Skeletal muscle cell (primary cell): ENCODE results near the gene SPTBN4.
"Not testable (repeated sequence)": the region's sequence is repeated elsewhere in the genome, so short reads cannot be mapped to it uniquely, and the experiment has no call there.

Source experiments
- DNase-seq: peaks from one replicate; pipeline ENCODE4 v3.0.0-alpha.2; 2010; ENCODE audit warnings: low read depth
- H3K4me3 ChIP-seq: 2 replicates; pipeline ENCODE4 v1.5.1; 2011; ENCODE audit warnings: low read depth, mild to moderate bottlenecking, control low read depth, low read length, moderate library complexity

The SPTBN4 gene

GRCh38 chr19:40466985-40467734, at the start of gene SPTBN4:
SPTBN4 (plus strand) TSS chr19:40467001; CDS start chr19:40472622, 5,621 bp downstream.
- DNase-seq: no peak
- H3K4me3 ChIP-seq: peak within 1 kb of the TSS; percentile 69

- H3K4me3 ChIP-seq: no peak overlapping the region
- DNase-seq: no peak
These were observed 49.2 kb upstream of the SPTBN4 start for GRCh38 chr19:40417643-40417981.

GRCh38 chr19:40418040-40418439, 48.8 kb upstream of the SPTBN4 start:
- H3K4me3 ChIP-seq: no peak overlapping the region
- no peak for DNase-seq

- DNase-seq: no peak
- H3K4me3 ChIP-seq: no peak overlapping the region
These were observed 47.7 kb upstream of the SPTBN4 start for GRCh38 chr19:40419066-40419612.

GRCh38 chr19:40419780-40420179, 47.0 kb upstream of the SPTBN4 start:
- DNase-seq: no peak
- no peak overlapping the region for H3K4me3 ChIP-seq

GRCh38 chr19:40420451-40420765, 46.4 kb upstream of the SPTBN4 start:
- no peak for DNase-seq
- H3K4me3 ChIP-seq: peak overlapping the region; percentile 62

GRCh38 chr19:40420766-40421765, 45.7 kb upstream of the SPTBN4 start:
- DNase-seq: no peak

GRCh38 chr19:40421993-40422747, 44.6 kb upstream of the SPTBN4 start:
- H3K4me3 ChIP-seq: no peak overlapping the region

More at GRCh38 chr19:40420766-40421765, 45.7 kb upstream of the SPTBN4 start:
- peak overlapping the region; percentile 62 for H3K4me3 ChIP-seq

GRCh38 chr19:40422748-40423566, 43.8 kb upstream of the SPTBN4 start:
- DNase-seq: no peak
- H3K4me3 ChIP-seq: no peak overlapping the region

More at GRCh38 chr19:40421993-40422747, 44.6 kb upstream of the SPTBN4 start:
- DNase-seq: no peak

GRCh38 chr19:40423938-40424337, 42.9 kb upstream of the SPTBN4 start:
- no peak for DNase-seq
- peak overlapping the region; percentile 59 for H3K4me3 ChIP-seq

GRCh38 chr19:40424637-40425449, 42.0 kb upstream of the SPTBN4 start:
- peak overlapping the region; percentile 59 for H3K4me3 ChIP-seq
- no peak for DNase-seq

- DNase-seq: peak; percentile 97
- peak within 1 kb of the TSS; percentile 59 for H3K4me3 ChIP-seq
These were observed 41.1 kb upstream of the SPTBN4 start, which contains the start of gene SERTAD1 for GRCh38 chr19:40425450-40426287. SERTAD1 (minus strand) TSS chr19:40425992; CDS start chr19:40423546, 2,446 bp downstream.

GRCh38 chr19:40428197-40428596, 38.6 kb upstream of the SPTBN4 start:
- not testable (repeated sequence) for H3K4me3 ChIP-seq, DNase-seq

GRCh38 chr19:40430242-40430641, 36.6 kb upstream of the SPTBN4 start:
- not testable (repeated sequence) for DNase-seq, H3K4me3 ChIP-seq

- no peak for DNase-seq
- no peak overlapping the region for H3K4me3 ChIP-seq
These were observed 35.1 kb upstream of the SPTBN4 start for GRCh38 chr19:40431698-40432097.

GRCh38 chr19:40432760-40433159, 34.0 kb upstream of the SPTBN4 start:
- H3K4me3 ChIP-seq: not testable (repeated sequence)

More at GRCh38 chr19:40432760-40433159, 34.0 kb upstream of the SPTBN4 start:
- not testable (repeated sequence) for DNase-seq
